Natural killer cell (primary cell): ENCODE data around the gene PLAA. TPM values are rescaled to one million over a fixed set of nuclear protein-coding genes. Genes with fewer than 3 reads are reported as not detected.

ENCODE experiments used
- ATAC-seq, 3 donors: fragments of 150-1000 bp in 2 of 3; fragments of 200-7000 bp in 1 of 3; cut with Tn5 transposase; 1 replicate in 1 of 3; 2 replicates in 2 of 3; pipeline ENCODE4 v1.10.0; 2021; ENCODE audit warnings: mild to moderate bottlenecking in 2 of 3, moderate library complexity in 2 of 3
- DNase-seq, 2 donors: peaks; one replicate each; pipeline versions ENCODE4 v3.0.0 to v3.0.0-alpha.2; 2013 to 2021; ENCODE audit warnings: mixed read lengths in 1 of 2
- H3K27ac ChIP-seq: one replicate; pipeline ENCODE4 v1.5.1; 2013; ENCODE audit warnings: mild to moderate bottlenecking, low read length
- H3K27me3 ChIP-seq: one replicate; pipeline ENCODE4 v1.6.1; 2013; ENCODE audit warnings: low read length; ENCODE audit not compliant: control insufficient read depth, insufficient read depth
- H3K36me3 ChIP-seq: one replicate; pipeline ENCODE4 v1.6.1; 2013; ENCODE audit warnings: low read length; ENCODE audit not compliant: control insufficient read depth, insufficient read depth
- H3K4me1 ChIP-seq: one replicate; pipeline ENCODE4 v1.6.1; 2013; ENCODE audit warnings: low read length; ENCODE audit not compliant: control insufficient read depth, insufficient read depth
- H3K4me3 ChIP-seq: one replicate; pipeline ENCODE4 v1.5.1; 2013; ENCODE audit warnings: low read length
- H3K9me3 ChIP-seq: one replicate; pipeline ENCODE4 v1.6.1; 2013; ENCODE audit warnings: low read length; ENCODE audit not compliant: control insufficient read depth, insufficient read depth
- H3K27ac Mint-ChIP-seq, 2 donors: one replicate each; pipeline ENCODE4 v1.8.0; 2022; ENCODE audit warnings: mild to moderate bottlenecking in 2 of 2, mixed read lengths in 2 of 2, moderate library complexity in 1 of 2
- H3K27me3 Mint-ChIP-seq, 2 donors: one replicate each; pipeline ENCODE4 v1.8.0; 2022; ENCODE audit warnings: low read depth in 2 of 2, mixed read lengths in 2 of 2
- H3K36me3 Mint-ChIP-seq: one replicate; pipeline ENCODE4 v1.8.0; 2022; ENCODE audit warnings: mixed read lengths
- H3K4me1 Mint-ChIP-seq, 2 donors: one replicate each; pipeline ENCODE4 v1.8.0; 2022; ENCODE audit warnings: mixed read lengths in 2 of 2
- H3K4me3 Mint-ChIP-seq: one replicate; pipeline ENCODE4 v1.8.0; 2022; ENCODE audit warnings: mild to moderate bottlenecking, moderate library complexity, mixed read lengths
- H3K9me3 Mint-ChIP-seq, 2 donors: one replicate each; pipeline ENCODE4 v1.8.0; 2022; ENCODE audit warnings: mixed read lengths in 2 of 2
- CTCF ChIP-seq: fragments of 200-600 bp; IDR thresholded peaks from one replicate; pipeline ENCODE4 v1.8.0; 2022; ENCODE audit warnings: antibody characterized with exemption
- WGBS: methylation state at CpG from one replicate; pipeline ENCODE4 v1.1.7; 2013; ENCODE audit warnings: missing lambda C conversion rate; ENCODE audit not compliant: insufficient coverage; 5-methylcytosine and 5-hydroxymethylcytosine counted together
- intact Hi-C: fragments of 100-400 bp; cut with micrococcal nuclease; formaldehyde crosslinking; loops from one replicate; pipeline ENCODE4 v1.14.2; 2022
- total RNA-seq, 4 donors: library from RNA; stranded (reverse); fragments of 120-200 nt in 1 of 4; gene quantifications; one replicate each; pipeline versions ENCODE4 v1.2.3 to v1.2.4, GENCODE V29; 2013 to 2022

Gene PLAA
- total RNA-seq, 3 donors from 2014 or later (not counting 1 experiment from before 2014, with no cell fraction given): 38.1 to 51.2 (median 45.5) TPM

GRCh38 chr9:26928902-26929495, 18.0 kb downstream of the PLAA start:
- no peak for TF ChIP-seq CTCF
- H3K4me3 Mint-ChIP-seq: no peak overlapping the region
- DNase-seq: no peak
- intact Hi-C loops: no loop called here
- Histone ChIP-seq H3K4me3 (no peak overlapping the region), H3K4me1 (no peaks in the 10 kb centered on the region), H3K27ac (no peak overlapping the region), H3K36me3 (peaks cover 40% of the 10 kb centered on the region), H3K27me3 (no peaks in the 10 kb centered on the region), H3K9me3 (no peaks in the 10 kb centered on the region)
- H3K4me1 Mint-ChIP-seq: peaks cover 5 to 6% of the 10 kb centered on the region in 2 donors
- peaks cover 16% of the 10 kb centered on the region for H3K36me3 Mint-ChIP-seq
- no peak overlapping the region for H3K27ac Mint-ChIP-seq
- H3K9me3 Mint-ChIP-seq: no peaks in the 10 kb centered on the region
- no peaks in the 10 kb centered on the region for H3K27me3 Mint-ChIP-seq
- ATAC-seq: no peak
- 98% methylated on average over 8 of the region's 8 CpGs for WGBS

- ATAC-seq: no peak
- Mint-ChIP-seq H3K4me3 (no peak overlapping the region), H3K9me3 (no peaks in the 10 kb centered on the region), H3K36me3 (peaks cover 34% of the 10 kb centered on the region), H3K27me3 (no peaks in the 10 kb centered on the region), H3K27ac (no peak overlapping the region), H3K4me1 (peaks cover 5 to 6% of the 10 kb centered on the region in 2 donors)
- Histone ChIP-seq H3K27me3 (no peaks in the 10 kb centered on the region), H3K4me3 (no peak overlapping the region), H3K4me1 (no peaks in the 10 kb centered on the region), H3K9me3 (no peaks in the 10 kb centered on the region), H3K27ac (no peak overlapping the region), H3K36me3 (peaks cover 70% of the 10 kb centered on the region)
- DNase-seq: no peak
- TF ChIP-seq CTCF: no peak
- intact Hi-C loops: no loop called here
- WGBS: 90% methylated on average over 4 of the region's 4 CpGs
These were observed 21.4 kb downstream of the PLAA start for GRCh38 chr9:26925609-26926008.

- H3K27ac ChIP-seq: no peak overlapping the region
- 94% methylated on average over 1 of the region's 1 CpG for WGBS
- no peak overlapping the region for H3K27ac Mint-ChIP-seq
These were observed 27.3 kb downstream of the PLAA start for GRCh38 chr9:26919698-26920097.

More at GRCh38 chr9:26919698-26920097, 27.3 kb downstream of the PLAA start:
- no peaks in the 10 kb centered on the region for H3K4me1 Mint-ChIP-seq
- Histone ChIP-seq H3K27me3 (no peaks in the 10 kb centered on the region), H3K4me1 (no peaks in the 10 kb centered on the region), H3K9me3 (no peaks in the 10 kb centered on the region), H3K4me3 (no peak overlapping the region), H3K36me3 (peaks cover 84% of the 10 kb centered on the region)
- ATAC-seq (no peak), DNase-seq (no peak)
- H3K4me3 Mint-ChIP-seq: no peak overlapping the region
- intact Hi-C loops: no loop called here
- no peaks in the 10 kb centered on the region for H3K9me3 Mint-ChIP-seq
- TF ChIP-seq CTCF: no peak
- no peaks in the 10 kb centered on the region for H3K27me3 Mint-ChIP-seq
- H3K36me3 Mint-ChIP-seq: peaks cover 43% of the 10 kb centered on the region
